Measurements from ENCODE around the gene BORCS5. TPM values are rescaled to one million over a fixed set of nuclear protein-coding genes. Genes with fewer than 3 reads are reported as not detected.

The BORCS5 gene
- total and polyA plus RNA-seq, 2 of the 4 experiments (the other 2 are of a cell fraction): 14.4 to 18.3 TPM

DNA sequence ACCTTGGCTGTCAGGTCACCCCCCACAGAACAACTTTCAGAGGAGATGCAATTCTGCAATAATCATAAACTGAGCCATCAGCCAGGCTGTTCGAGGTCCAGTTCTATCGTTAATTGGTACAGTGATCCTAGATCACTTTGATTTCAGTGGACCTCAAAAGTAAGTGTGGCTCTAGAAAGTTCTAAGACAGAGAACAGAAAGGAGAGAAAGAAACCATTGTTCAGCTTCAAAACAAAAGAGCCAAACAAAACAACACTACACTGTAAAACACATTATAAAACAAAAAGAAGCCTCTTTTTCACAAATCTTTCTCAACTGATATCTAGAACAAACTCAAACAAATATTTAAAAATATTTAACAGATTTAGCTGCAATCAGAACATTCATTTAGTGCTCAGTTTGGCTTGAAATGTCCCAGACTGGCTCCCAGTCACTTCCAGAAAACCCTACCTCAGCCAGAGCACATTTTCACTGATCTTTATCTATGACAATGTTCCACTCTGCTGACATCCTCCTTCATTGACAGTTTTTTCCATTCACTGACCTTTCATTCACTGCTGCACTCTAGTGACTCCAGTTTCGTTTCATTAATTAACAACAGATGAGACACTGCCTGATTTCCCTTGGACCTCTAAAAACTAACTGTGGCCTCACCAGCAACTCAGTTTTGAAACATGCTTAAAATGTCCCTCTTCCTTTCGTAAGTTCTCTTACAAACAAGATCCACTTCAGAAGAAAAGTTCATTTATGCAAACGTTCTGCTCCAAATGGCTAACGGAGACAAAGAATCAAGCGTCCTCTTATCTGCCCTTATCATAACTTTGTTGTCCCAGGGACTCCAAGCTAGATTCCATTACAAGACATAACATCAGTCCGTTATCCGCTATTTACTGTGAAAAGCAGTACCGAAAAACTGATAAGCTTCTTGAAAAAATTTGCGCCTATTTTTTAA is 148.9 kb downstream of the BORCS5 start (continued):
- TF ChIP-seq RFX5 (IDR thresholded peaks at IDR 0.05; ENCODE audit: low read depth, low read length) (no peak), CEBPB (IDR thresholded peaks at IDR 0.05; ENCODE audit: low read depth, low read length) (no peak)

DNA sequence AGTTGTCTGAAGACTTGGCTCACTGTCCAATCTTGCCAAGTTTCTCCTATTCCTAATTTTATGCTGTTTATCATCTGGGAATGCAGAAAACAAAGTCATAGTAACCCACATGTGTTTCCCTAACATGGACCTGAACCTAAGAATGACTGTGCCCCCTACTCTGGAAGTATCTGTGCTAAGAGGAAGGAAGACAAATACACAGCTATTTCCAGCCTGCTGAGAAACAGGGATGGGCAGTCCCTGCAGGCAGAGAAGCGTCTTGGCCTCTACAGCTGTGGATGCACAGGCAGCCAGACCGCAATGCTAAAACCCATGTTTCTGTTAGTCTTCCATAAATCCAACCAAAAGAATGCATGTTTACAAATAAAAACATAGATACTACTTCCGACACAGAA is 149.6 kb downstream of the BORCS5 start:
- H4K8ac ChIP-seq (ENCODE audit: low read depth in 2 of 2, low read length in 2 of 2): peak overlapping the region in 1 of 2 experiments; percentile 23; a peak in 1 of 4 replicates
- POLR2A ChIA-PET (ENCODE audit: unreplicated experiment): interaction anchor here (0.5 to 0.8 kb wide), 3 partner anchors 16 to 149 kb away, joined by 3 to 4 read pairs (median 3); no protein-coding TSS in a partner anchor
- peak overlapping the region; percentile 69; the same call in 1 of the 2 replicates for H3K23ac ChIP-seq (ENCODE audit: low read depth, low read length)
- H2AK9ac ChIP-seq (replicated peaks; ENCODE audit: low read depth, low read length, poor library complexity): no peak overlapping the region
- no peak overlapping the region; the same call in 1 of the 2 replicates for H4K5ac ChIP-seq (ENCODE audit: low read depth, low read length)
- peak overlapping the region; percentile 37 for H3K18ac ChIP-seq (ENCODE audit: low read depth, low read length)
- CTCF ChIA-PET: interaction anchor here (1.5 kb wide), 1 partner anchor 10 kb away, joined by 3 read pairs; no protein-coding TSS in a partner anchor
- peaks cover 18% of the 10 kb centered on the region for H3K4me1 ChIP-seq (ENCODE audit: control insufficient read depth, insufficient read depth, low read length)
- H2AFZ ChIP-seq (replicated peaks; ENCODE audit: low read length, poor library complexity): no peak overlapping the region
- WGBS, 2 experiments (ENCODE audit: extremely low coverage in 2 of 2, insufficient read length in 1 of 2): 0% methylated on average over 1 of the region's 3 CpGs; no CpG with 5 or more reads in 1 of the 2 experiments
- no TSS peak for BruUV-seq (replicated peaks)
- no peaks in the 10 kb centered on the region for H3K9me3 ChIP-seq (ENCODE audit: control insufficient read depth, insufficient read depth, low read length)
- peaks cover 3% of the 10 kb centered on the region; the same call in 1 of the 2 replicates for H4K20me1 ChIP-seq (ENCODE audit: insufficient read depth, low read length)
- peaks cover 13 to 51% of the 10 kb centered on the region in 2 experiments; a peak in 3 of 4 replicates for H3K79me1 ChIP-seq (ENCODE audit: low read depth in 1 of 2, low read length in 2 of 2)
- peak overlapping the region; percentile 18; the same call in 1 of the 2 replicates for H2BK120ac ChIP-seq (ENCODE audit: low read depth, low read length)
- H3K27ac ChIP-seq (ENCODE audit: insufficient read depth, low read length): peak overlapping the region; percentile 37; the same call in 1 of the 2 replicates
- H2BK20ac ChIP-seq (ENCODE audit: low read depth, low read length): no peak overlapping the region; the same call in 1 of the 2 replicates
- TF ChIP-seq, protein P1, sequence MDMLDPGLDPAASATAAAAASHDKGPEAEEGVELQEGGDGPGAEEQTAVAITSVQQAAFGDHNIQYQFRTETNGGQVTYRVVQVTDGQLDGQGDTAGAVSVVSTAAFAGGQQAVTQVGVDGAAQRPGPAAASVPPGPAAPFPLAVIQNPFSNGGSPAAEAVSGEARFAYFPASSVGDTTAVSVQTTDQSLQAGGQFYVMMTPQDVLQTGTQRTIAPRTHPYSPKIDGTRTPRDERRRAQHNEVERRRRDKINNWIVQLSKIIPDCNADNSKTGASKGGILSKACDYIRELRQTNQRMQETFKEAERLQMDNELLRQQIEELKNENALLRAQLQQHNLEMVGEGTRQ (IDR thresholded peaks at IDR 0.05; ENCODE audit: low read depth, low read length): no peak
- TF ChIP-seq RCOR1 (IDR thresholded peaks at IDR 0.05; ENCODE audit: insufficient replicate concordance, low read length) (no peak), MAFK (IDR thresholded peaks at IDR 0.05; ENCODE audit: low read depth, low read length) (no peak), CHD1 (IDR thresholded peaks at IDR 0.05; ENCODE audit: low read depth, low read length) (no peak), NFE2L2 (IDR thresholded peaks at IDR 0.05; ENCODE audit: low read depth, low read length) (no peak), MAZ (IDR thresholded peaks at IDR 0.05; ENCODE audit: borderline replicate concordance, low read depth, low read length) (no peak), RFX5 (IDR thresholded peaks at IDR 0.05; ENCODE audit: low read depth, low read length) (no peak), RAD21 (IDR thresholded peaks at IDR 0.05; ENCODE audit: low read length) (no peak), POLR2A (IDR thresholded peaks at IDR 0.05; ENCODE audit: low read depth, low read length) (no peak), MXI1 (IDR thresholded peaks at IDR 0.05; ENCODE audit: borderline replicate concordance, low read depth, low read length) (no peak), SMC3 (IDR thresholded peaks at IDR 0.05; ENCODE audit: low read depth, low read length) (no peak)
- peak overlapping the region; percentile 30; the same call in 1 of the 2 replicates for H3K4me3 ChIP-seq (ENCODE audit: insufficient read depth, low read depth, low read length)
- H3K9ac ChIP-seq (ENCODE audit: low read depth, low read length): peak overlapping the region; percentile 34
- 0 out of 2 replicates have a peak overlapping the region, but pooled peaks have one; percentile 62 for H3K56ac ChIP-seq (ENCODE audit: extremely low read depth, insufficient read depth, low read length)
- DNase-seq (peak; percentile 63), ATAC-seq (ENCODE audit: low read depth) (peak; percentile 66)
- peak overlapping the region; percentile 71 for H2BK5ac ChIP-seq (ENCODE audit: low read depth, low read length, poor library complexity, severe bottlenecking)
- no peak overlapping the region for H4K91ac ChIP-seq (ENCODE audit: insufficient read depth, low read depth, low read length)
- H3K14ac ChIP-seq (replicated peaks; ENCODE audit: low read depth, low read length): peak overlapping the region; percentile 55
- dilution Hi-C loops (cut with HindIII; ENCODE audit: low sequenced_read_pairs, unreplicated experiment) (no loop called here), in situ Hi-C loops (cut with MboI; ENCODE audit: low sequenced_read_pairs) (no loop called here), intact Hi-C loops (cut with micrococcal nuclease) (loop anchor here (5.0 kb wide), 3 partner anchors 56 to 151 kb away; partner anchors contain the start of gene DUSP16)
- H3K4ac ChIP-seq (ENCODE audit: low read depth, low read length): peak overlapping the region; percentile 40; the same call in 1 of the 2 replicates
- H3K9me1 ChIP-seq (ENCODE audit: insufficient read depth, low read length): peaks cover 13% of the 10 kb centered on the region
- H2AK5ac ChIP-seq (ENCODE audit: low read depth, low read length): no peak overlapping the region
- H3K27me3 ChIP-seq (ENCODE audit: control insufficient read depth, insufficient read depth, low read length): no peaks in the 10 kb centered on the region
- H3K4me2 ChIP-seq (ENCODE audit: low read depth, low read length): peak overlapping the region; percentile 78
- H2BK15ac ChIP-seq (ENCODE audit: low read depth, low read length): no peak overlapping the region
- H3K36me3 ChIP-seq (ENCODE audit: control insufficient read depth, insufficient read depth, low read length): no peaks in the 10 kb centered on the region

Data from IMR-90 (cell line).